Caco-2 (cell line): ENCODE data around the gene BIK. TPM values are rescaled to one million over a fixed set of nuclear protein-coding genes. Genes with fewer than 3 reads are reported as not detected.

Experiments used
- BruUV-seq: library from RNA; stranded (reverse); fragments of 400-500 nt; replicated peaks from 2 replicates; lab custom pipeline; 2021; lab: Mats Ljungman, UMichigan
- CTCF ChIA-PET: fragments of 300-600 bp; sonication (Branson Sonifier 250); formaldehyde crosslinking; loops from one replicate; lab custom pipeline; 2022; ENCODE audit warnings: antibody characterized with exemption; lab: Charles Lee
- POLR2A ChIA-PET: fragments of 300-600 bp; sonication (Branson Sonifier 250); formaldehyde crosslinking; loops from one replicate; lab custom pipeline; 2022; ENCODE audit warnings: antibody characterized with exemption; lab: Charles Lee
- DNase-seq, 2 experiments: peaks; one replicate each; pipeline versions ENCODE4 v3.0.0 to v3.0.0-alpha.2; 2020 to 2022
- H3K27me3 ChIP-seq: replicated peaks from 2 replicates; pipeline ENCODE4 v1.6.0; 2011; ENCODE audit warnings: low read length; ENCODE audit not compliant: control insufficient read depth, insufficient read depth
- H3K36me3 ChIP-seq: 2 replicates; pipeline ENCODE4 v1.5.1; 2011; ENCODE audit warnings: low read length; ENCODE audit not compliant: control insufficient read depth, insufficient read depth
- H3K4me1 ChIP-seq: fragments of 250-450 bp; sonication (Bioruptor Pico); 2 replicates; pipeline ENCODE4 v1.5.1; 2020; ENCODE audit warnings: mild to moderate bottlenecking
- H3K4me3 ChIP-seq: 2 replicates; pipeline ENCODE4 v1.5.1; 2011; ENCODE audit warnings: low read depth, mild to moderate bottlenecking, control low read depth, low read length
- H3K9me3 ChIP-seq: fragments of 250-450 bp; sonication (Bioruptor Pico); 2 replicates; pipeline ENCODE4 v1.5.1; 2020; ENCODE audit warnings: mild to moderate bottlenecking, moderate library complexity
- H3K27ac Mint-ChIP-seq: one replicate; pipeline ENCODE4 v1.8.0; 2022; ENCODE audit warnings: mixed read lengths; ENCODE audit not compliant: unreplicated experiment
- H3K27me3 Mint-ChIP-seq: one replicate; pipeline ENCODE4 v1.8.0; 2022; ENCODE audit warnings: mixed read lengths; ENCODE audit not compliant: insufficient read depth, unreplicated experiment
- H3K36me3 Mint-ChIP-seq: one replicate; pipeline ENCODE4 v1.8.0; 2022; ENCODE audit warnings: mild to moderate bottlenecking, mixed read lengths; ENCODE audit not compliant: insufficient read depth, unreplicated experiment
- H3K4me1 Mint-ChIP-seq: one replicate; pipeline ENCODE4 v1.8.0; 2022; ENCODE audit warnings: low read depth, mixed read lengths; ENCODE audit not compliant: unreplicated experiment
- H3K4me3 Mint-ChIP-seq: one replicate; pipeline ENCODE4 v1.8.0; 2022; ENCODE audit warnings: mild to moderate bottlenecking, moderate library complexity, mixed read lengths; ENCODE audit not compliant: unreplicated experiment
- H3K9me3 Mint-ChIP-seq: one replicate; pipeline ENCODE4 v1.8.0; 2022; ENCODE audit warnings: mixed read lengths; ENCODE audit not compliant: unreplicated experiment
- CTCF ChIP-seq, 2 experiments: fragments of 200-600 bp in 1 of 2; IDR thresholded peaks; 1 replicate in 1 of 2; 2 replicates in 1 of 2; pipeline versions ENCODE4 v1.5.1 to v1.8.0; 2011 to 2022; ENCODE audit warnings: antibody characterized with exemption in 1 of 2, control low read depth in 1 of 2, inconsistent platforms in 1 of 2, low read depth in 1 of 2, low read length in 1 of 2, mild to moderate bottlenecking in 1 of 2, moderate library complexity in 1 of 2; ENCODE audit not compliant: insufficient read depth in 1 of 2, severe bottlenecking in 1 of 2, unreplicated experiment in 1 of 2
- intact Hi-C: fragments of 100-400 bp; cut with micrococcal nuclease; formaldehyde crosslinking; loops from one replicate; pipeline ENCODE4 v1.10.0; 2022; ENCODE audit not compliant: unreplicated experiment
- total RNA-seq: library from RNA; stranded (reverse); gene quantifications from 2 replicates; pipeline ENCODE4 v1.2.3, GENCODE V29; 2022

BIK gene
- total RNA-seq, 1 experiment from 2014 or later = 13.3 TPM

- no peaks in the 10 kb centered on the region for H3K4me1 ChIP-seq
- DNase-seq = no peak
- H3K4me3 Mint-ChIP-seq = no peak overlapping the region
- peaks cover 45% of the 10 kb centered on the region for H3K36me3 Mint-ChIP-seq
- CTCF ChIA-PET = no interaction called here
- H3K27ac Mint-ChIP-seq = no peak overlapping the region
- H3K27me3 Mint-ChIP-seq = no peaks in the 10 kb centered on the region
- POLR2A ChIA-PET = no interaction called here
- no peak for TF ChIP-seq CTCF (IDR thresholded peaks at IDR 0.05; ENCODE audit: insufficient read depth in 1 of 2, low read depth in 1 of 2, low read length in 1 of 2, severe bottlenecking in 1 of 2, unreplicated experiment in 1 of 2)
- H3K4me3 ChIP-seq = no peak overlapping the region
- H3K27me3 ChIP-seq = no peaks in the 10 kb centered on the region
- H3K36me3 ChIP-seq = peaks cover 8% of the 10 kb centered on the region
- BruUV-seq = no TSS peak
- intact Hi-C loops = no loop called here
- H3K4me1 Mint-ChIP-seq = no peaks in the 10 kb centered on the region
- H3K9me3 Mint-ChIP-seq = no peaks in the 10 kb centered on the region
- H3K9me3 ChIP-seq = no peaks in the 10 kb centered on the region
These were observed 65.5 kb downstream of the BIK start for GRCh38 chr22:43176090-43176489.

- no peaks in the 10 kb centered on the region for H3K4me1 ChIP-seq
- POLR2A ChIA-PET = no interaction called here
- intact Hi-C loops = no loop called here
- TSS peak; percentile 13 for BruUV-seq
- H3K27me3 Mint-ChIP-seq = no peaks in the 10 kb centered on the region
- peaks cover 6% of the 10 kb centered on the region for H3K36me3 ChIP-seq
- H3K9me3 Mint-ChIP-seq = no peaks in the 10 kb centered on the region
- TF ChIP-seq CTCF (IDR thresholded peaks at IDR 0.05; ENCODE audit: insufficient read depth in 1 of 2, low read depth in 1 of 2, low read length in 1 of 2, severe bottlenecking in 1 of 2, unreplicated experiment in 1 of 2) = no peak
- no peaks in the 10 kb centered on the region for H3K4me1 Mint-ChIP-seq
- CTCF ChIA-PET = no interaction called here
- DNase-seq = no peak
- H3K4me3 Mint-ChIP-seq = no peak overlapping the region
- no peak overlapping the region for H3K27ac Mint-ChIP-seq
- H3K36me3 Mint-ChIP-seq = peaks cover 47% of the 10 kb centered on the region
- no peak overlapping the region for H3K4me3 ChIP-seq
- H3K9me3 ChIP-seq = no peaks in the 10 kb centered on the region
- H3K27me3 ChIP-seq = no peaks in the 10 kb centered on the region
These were observed 66.9 kb downstream of the BIK start for GRCh38 chr22:43177479-43177878.

Other genes with a start within 250 kb of the BIK start
- 122 and 126 TPM in 2 replicates for gene PACSIN2, start 95.6 kb upstream of the BIK start, total RNA-seq
- gene TTLL1, start 21.4 kb upstream of the BIK start, total RNA-seq = 4.1 and 4.4 TPM in 2 replicates
- 23.5 and 23.8 TPM in 2 replicates for gene MCAT, start 32.6 kb downstream of the BIK start, total RNA-seq
- gene TSPO, start 40.8 kb downstream of the BIK start, total RNA-seq = 44.6 and 50.1 TPM in 2 replicates
- 46.4 and 52.5 TPM in 2 replicates for gene TTLL12, start 76.4 kb downstream of the BIK start, total RNA-seq
- not detected in 2 replicates for gene SCUBE1, start 232.6 kb downstream of the BIK start, total RNA-seq